Raji (cell line): ENCODE data around the gene CHD2.

Experiments
- POLR2A ChIP-seq: IDR thresholded peaks from 2 replicates; pipeline ENCODE4 v1.6.1; 2011; ENCODE audit warnings: low read depth, low read length, control low read depth; ENCODE audit not compliant: insufficient read depth

The CHD2 gene

GRCh38 chr15:93026380-93026817 lies 126.3 kb downstream of the CHD2 start:
- no peak for TF ChIP-seq POLR2A

- no peak for TF ChIP-seq POLR2A
Observed at GRCh38 chr15:93027413-93027812, 127.3 kb downstream of the CHD2 start.

DNA sequence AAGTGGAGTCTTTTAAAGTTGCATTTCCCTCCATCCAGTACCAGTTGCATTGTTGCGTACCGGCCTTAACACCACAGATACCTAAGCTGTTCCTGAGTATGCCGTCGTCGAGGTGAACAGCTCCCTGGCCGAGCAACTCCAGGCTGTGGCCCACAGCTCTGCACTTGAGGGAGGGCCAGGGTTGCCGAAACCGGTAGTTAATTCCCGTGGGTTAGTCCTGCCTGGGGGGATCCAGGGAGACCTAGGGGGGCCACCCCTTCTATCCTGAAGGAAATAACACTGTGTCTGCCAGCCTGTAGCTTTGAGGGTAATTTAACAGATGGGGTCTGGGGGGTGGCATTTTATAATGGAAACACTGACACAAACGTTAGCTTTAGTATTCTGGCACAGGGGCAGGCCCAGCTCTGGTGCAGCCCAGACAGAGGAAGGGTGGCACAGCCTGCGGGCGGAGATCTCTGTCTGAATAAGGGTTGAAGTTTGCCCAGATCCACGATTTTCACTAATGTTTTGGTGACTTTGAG lies 128.0 kb downstream of the CHD2 start:
- no peak for TF ChIP-seq POLR2A

GRCh38 chr15:93028632-93029213 lies 128.6 kb downstream of the CHD2 start:
- no peak for TF ChIP-seq POLR2A

GRCh38 chr15:93029214-93029835 lies 129.2 kb downstream of the CHD2 start:
- no peak for TF ChIP-seq POLR2A

GRCh38 chr15:93029836-93030429 lies 129.8 kb downstream of the CHD2 start:
- no peak for TF ChIP-seq POLR2A

- no peak for TF ChIP-seq POLR2A
Observed at GRCh38 chr15:93030430-93031102, 130.4 kb downstream of the CHD2 start.

DNA sequence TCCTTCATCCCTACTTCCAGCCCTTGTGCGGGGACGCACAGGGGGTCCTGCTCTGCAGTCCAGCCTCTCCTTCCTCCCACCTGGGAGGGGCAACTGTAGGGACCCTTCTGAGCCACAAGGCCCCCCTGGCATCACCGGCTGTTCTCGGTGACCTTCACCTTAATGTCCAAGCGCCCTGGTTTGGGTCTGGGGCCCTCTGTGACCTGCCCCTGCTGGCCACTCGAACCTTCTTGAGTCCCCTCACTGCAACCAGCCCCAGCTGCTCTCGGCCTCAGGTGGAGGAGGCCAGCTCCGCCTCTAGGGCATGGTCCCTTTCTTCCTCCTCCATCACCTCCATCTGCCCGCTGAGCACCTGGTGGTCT lies 131.0 kb downstream of the CHD2 start:
- no peak for TF ChIP-seq POLR2A

DNA sequence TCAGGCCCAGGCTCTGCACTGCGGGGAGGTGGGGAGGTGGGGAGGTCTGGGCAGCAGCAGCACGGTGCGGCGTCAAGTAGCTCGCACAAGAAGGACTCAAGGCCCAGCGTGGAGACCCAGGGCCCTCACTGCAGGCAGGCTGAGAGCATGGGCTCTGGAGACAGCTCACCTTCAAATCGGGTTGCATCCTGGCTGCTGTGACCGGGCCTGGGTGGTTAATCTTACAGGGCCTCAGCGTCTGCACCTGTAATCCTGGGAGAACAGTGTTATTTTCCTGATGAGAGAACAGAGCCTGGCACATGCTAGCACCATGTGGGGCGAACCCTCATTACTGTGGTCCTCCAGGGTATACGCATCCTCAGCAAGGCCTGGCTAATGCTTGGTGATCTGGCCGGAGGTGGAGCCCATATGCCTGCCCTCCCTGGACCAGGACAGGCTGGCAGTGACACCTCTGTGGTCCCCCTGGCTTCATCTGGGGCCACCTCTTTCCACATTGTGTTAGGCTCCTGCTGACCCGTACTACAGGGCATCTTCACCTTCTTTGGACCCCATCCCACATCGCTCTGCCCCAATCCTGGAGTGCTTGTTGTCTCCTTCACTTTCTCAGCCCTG lies 133.4 kb downstream of the CHD2 start:
- no peak for TF ChIP-seq POLR2A

GRCh38 chr15:93034512-93034911 lies 134.4 kb downstream of the CHD2 start:
- no peak for TF ChIP-seq POLR2A

- TF ChIP-seq POLR2A = no peak
Observed at GRCh38 chr15:93035092-93035915, 135.2 kb downstream of the CHD2 start.

DNA sequence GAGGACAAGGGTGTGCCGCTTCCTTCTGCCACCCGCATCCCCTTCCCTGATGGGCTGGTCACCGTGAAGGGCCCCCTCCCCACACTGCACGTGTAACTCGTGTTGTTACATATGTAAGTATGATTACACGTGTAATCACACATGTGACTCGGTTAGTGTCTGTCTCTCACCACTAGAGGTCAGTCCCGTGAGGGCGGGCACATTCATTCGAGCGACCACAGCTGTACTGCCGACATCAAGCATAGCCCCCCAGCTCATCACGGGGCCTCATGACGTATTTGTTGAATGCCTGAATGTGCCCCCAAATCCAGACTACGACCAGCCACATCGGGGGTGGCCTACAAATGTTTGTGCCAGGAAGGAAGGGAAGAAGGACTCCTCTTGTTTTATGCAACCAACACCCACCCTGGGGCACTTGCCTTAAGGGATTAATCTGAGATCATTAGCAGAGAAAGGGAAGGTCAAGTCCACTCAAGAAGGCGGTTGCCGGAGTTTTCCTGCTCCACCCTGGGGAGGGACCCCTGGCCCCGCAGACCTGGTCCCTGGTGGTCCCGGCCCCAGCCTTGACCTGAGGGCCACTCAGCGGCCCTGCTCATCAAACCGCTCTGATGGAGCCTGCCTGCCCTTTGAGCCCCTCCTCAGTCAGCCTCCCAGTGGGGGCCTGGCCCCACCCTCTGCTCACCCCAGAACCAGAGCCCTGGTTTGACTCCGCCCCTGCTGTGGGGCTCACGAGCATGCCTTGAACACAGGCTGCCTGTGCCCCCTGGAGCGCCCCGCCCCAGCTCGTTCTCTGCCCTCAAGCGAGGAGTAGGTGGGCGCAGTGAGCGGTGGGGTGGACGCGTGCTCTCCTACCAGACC lies 136.1 kb downstream of the CHD2 start:
- no peak for TF ChIP-seq POLR2A

DNA sequence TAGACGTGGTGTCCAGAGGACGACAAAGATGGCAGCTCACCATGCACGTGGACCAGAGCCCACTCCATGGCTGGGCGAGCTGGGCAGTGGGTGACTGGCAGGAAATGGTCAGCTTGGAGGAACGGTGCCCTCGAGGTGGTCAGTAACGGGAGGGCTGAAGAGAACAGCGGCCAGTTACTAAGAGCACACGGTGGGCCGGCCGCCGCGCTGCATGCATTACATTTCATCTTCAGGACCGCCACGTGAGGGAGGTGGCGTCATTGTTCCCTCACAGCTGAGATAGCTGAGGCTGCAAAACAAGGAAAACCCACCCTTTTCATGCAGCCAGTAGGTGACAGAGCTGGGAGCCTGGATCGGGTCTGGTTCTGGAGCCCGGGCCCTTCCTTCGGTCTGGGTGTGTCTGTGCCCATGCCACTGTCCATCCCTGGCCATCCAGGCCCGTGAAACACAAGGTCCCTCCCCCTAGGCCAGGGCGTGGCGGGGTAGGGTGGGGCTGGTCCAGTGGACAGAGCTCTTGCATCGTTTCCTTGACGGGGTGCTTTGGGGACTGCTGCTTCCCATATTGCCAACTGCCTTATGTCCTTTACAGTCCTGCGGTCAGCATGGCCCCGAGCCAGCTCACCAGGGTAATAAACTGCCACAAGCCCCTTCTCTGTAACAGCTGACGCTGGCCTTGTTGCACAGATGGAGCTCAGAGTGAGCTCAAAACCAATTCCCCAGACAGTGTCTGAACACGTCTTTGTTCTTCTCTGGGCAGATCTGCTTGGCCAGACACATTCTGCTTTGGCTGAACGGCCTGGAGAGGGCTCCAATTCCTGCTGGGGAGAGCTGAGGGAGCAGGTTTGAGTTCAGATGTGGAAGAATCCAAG lies 137.1 kb downstream of the CHD2 start:
- TF ChIP-seq POLR2A = no peak
